Muscle layer of colon (tissue), 2 donors: ENCODE data around the gene ETV6.

ENCODE experiments used
- H3K27ac ChIP-seq: one replicate; pipeline ENCODE4 v1.7.0; 2013; ENCODE audit warnings: low read depth, mild to moderate bottlenecking, low read length, moderate library complexity
- H3K27me3 ChIP-seq, 2 donors: one replicate each; pipeline ENCODE4 v1.7.0; 2013; ENCODE audit warnings: low read length in 2 of 2, mild to moderate bottlenecking in 2 of 2; ENCODE audit not compliant: insufficient read depth in 2 of 2, control insufficient read depth in 1 of 2
- H3K36me3 ChIP-seq: one replicate; pipeline ENCODE4 v1.7.0; 2013; ENCODE audit warnings: mild to moderate bottlenecking, low read length; ENCODE audit not compliant: insufficient read depth
- H3K4me1 ChIP-seq: one replicate; pipeline ENCODE4 v1.7.0; 2013; ENCODE audit warnings: mild to moderate bottlenecking, low read length; ENCODE audit not compliant: insufficient read depth
- H3K4me3 ChIP-seq, 2 donors: one replicate each; pipeline ENCODE4 v1.7.0; 2013; ENCODE audit warnings: low read length in 2 of 2, low read depth in 1 of 2, mild to moderate bottlenecking in 1 of 2, moderate library complexity in 1 of 2
- H3K9ac ChIP-seq: one replicate; pipeline ENCODE4 v1.7.0; 2013; ENCODE audit warnings: low read length
- H3K9me3 ChIP-seq: one replicate; pipeline ENCODE4 v1.7.0; 2013; ENCODE audit warnings: mild to moderate bottlenecking, low read length
- donor health status: abdominal sarcoma.
- donor health status: Adenocarcinoma of cecum.

The ETV6 gene

GRCh38 chr12:11730299-11731041, 81.0 kb downstream of the ETV6 start:
- Histone ChIP-seq H3K36me3 (no peaks in the 10 kb centered on the region), H3K4me3 (no peak overlapping the region), H3K27me3 (no peaks in the 10 kb centered on the region), H3K4me1 (peaks cover 17% of the 10 kb centered on the region), H3K9ac (no peak overlapping the region), H3K27ac (no peak overlapping the region), H3K9me3 (no peaks in the 10 kb centered on the region)

DNA sequence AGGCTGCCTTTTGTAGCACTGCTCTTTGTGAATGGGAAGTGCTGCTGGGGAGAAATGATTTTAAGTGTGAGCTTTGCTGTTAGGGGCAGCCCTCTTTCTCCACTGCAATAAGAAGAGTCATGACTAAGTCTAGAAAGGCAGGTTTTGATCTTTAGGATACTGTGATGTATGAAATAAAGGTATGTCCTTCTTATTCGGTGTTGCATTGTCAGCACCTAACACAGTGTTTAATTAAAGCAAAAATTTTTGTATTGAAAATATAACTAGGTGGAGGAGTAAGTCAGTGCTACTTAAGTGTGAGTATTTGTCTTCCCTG, 81.5 kb downstream of the ETV6 start:
- H3K27ac ChIP-seq = no peak overlapping the region
- no peaks in the 10 kb centered on the region for H3K9me3 ChIP-seq
- H3K27me3 ChIP-seq = no peaks in the 10 kb centered on the region
- no peak overlapping the region for H3K4me3 ChIP-seq
- H3K36me3 ChIP-seq = no peaks in the 10 kb centered on the region
- H3K4me1 ChIP-seq = peaks cover 14% of the 10 kb centered on the region
- no peak overlapping the region for H3K9ac ChIP-seq

DNA sequence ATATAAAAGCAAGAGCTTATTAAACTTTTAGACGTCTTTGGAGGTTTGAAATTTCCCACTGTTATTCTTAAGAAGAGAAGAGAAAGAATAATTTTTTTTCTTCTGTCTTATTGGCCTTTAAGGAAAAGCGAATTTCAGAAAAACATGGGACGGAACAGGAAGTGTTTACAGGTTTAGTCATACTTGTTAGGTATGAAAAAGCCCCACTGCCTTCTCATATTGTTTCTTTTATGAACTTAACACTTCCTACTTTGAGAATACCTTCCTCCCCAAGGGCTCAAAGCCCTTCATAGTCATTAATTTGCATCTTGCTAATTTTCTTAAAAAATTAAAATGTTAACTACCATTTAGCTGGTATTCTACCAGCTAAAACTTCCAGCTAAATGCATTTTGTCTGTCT, 82.0 kb downstream of the ETV6 start:
- Histone ChIP-seq H3K27ac (no peak overlapping the region), H3K36me3 (no peaks in the 10 kb centered on the region), H3K4me3 (no peak overlapping the region), H3K9ac (no peak overlapping the region), H3K9me3 (no peaks in the 10 kb centered on the region), H3K4me1 (peaks cover 10% of the 10 kb centered on the region), H3K27me3 (no peaks in the 10 kb centered on the region)

- Histone ChIP-seq H3K4me3 (no peak overlapping the region), H3K27ac (no peak overlapping the region), H3K27me3 (no peaks in the 10 kb centered on the region), H3K9ac (no peak overlapping the region), H3K36me3 (no peaks in the 10 kb centered on the region), H3K9me3 (no peaks in the 10 kb centered on the region), H3K4me1 (peaks cover 5% of the 10 kb centered on the region)
These were observed 82.5 kb downstream of the ETV6 start for GRCh38 chr12:11732023-11732422.

- no peak overlapping the region for H3K27ac ChIP-seq
- no peak overlapping the region for H3K4me3 ChIP-seq
- no peaks in the 10 kb centered on the region for H3K36me3 ChIP-seq
- no peaks in the 10 kb centered on the region for H3K27me3 ChIP-seq
- no peaks in the 10 kb centered on the region for H3K4me1 ChIP-seq
- no peaks in the 10 kb centered on the region for H3K9me3 ChIP-seq
- no peak overlapping the region for H3K9ac ChIP-seq
These were observed 83.2 kb downstream of the ETV6 start for GRCh38 chr12:11732715-11733114.

DNA sequence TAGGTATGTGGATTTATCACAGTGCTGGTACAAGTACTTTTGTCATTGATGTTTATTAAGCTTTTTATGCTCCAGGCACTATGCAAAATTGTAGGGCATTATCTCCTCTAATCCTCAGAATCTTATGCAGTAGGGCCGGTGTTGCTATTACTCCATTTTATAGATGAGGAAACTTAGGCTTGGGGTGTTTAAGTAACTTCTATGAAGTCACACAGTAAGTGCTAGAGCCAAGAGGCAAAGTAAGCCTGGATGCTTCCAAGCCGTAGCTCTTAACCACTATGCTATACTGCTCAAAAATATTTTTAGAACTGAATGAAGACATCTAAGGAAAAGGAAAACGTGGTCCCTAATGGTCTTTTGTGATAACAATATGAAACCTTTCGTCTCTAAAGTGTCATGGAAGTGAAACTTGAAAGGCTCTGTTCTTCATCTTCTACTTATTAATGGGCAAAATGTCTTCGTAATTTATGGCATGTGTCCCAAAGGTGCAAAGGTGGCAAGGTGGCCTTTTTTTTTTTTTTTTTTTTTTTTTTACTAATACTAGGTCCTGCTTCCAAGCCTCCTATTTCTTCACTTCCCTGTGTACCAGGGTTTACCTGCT, 85.2 kb downstream of the ETV6 start:
- H3K27ac ChIP-seq = no peak overlapping the region
- H3K4me1 ChIP-seq = no peaks in the 10 kb centered on the region
- H3K9ac ChIP-seq = no peak overlapping the region
- no peaks in the 10 kb centered on the region for H3K9me3 ChIP-seq
- no peaks in the 10 kb centered on the region for H3K27me3 ChIP-seq
- H3K36me3 ChIP-seq = no peaks in the 10 kb centered on the region
- no peak overlapping the region for H3K4me3 ChIP-seq

GRCh38 chr12:11738450-11738849, 89.0 kb downstream of the ETV6 start:
- Histone ChIP-seq H3K9me3 (no peaks in the 10 kb centered on the region), H3K27ac (no peak overlapping the region), H3K36me3 (no peaks in the 10 kb centered on the region), H3K27me3 (no peaks in the 10 kb centered on the region), H3K9ac (no peak overlapping the region), H3K4me3 (no peak overlapping the region), H3K4me1 (peaks cover 13% of the 10 kb centered on the region)

GRCh38 chr12:11739980-11740577, 90.6 kb downstream of the ETV6 start:
- H3K4me1 ChIP-seq = peaks cover 26% of the 10 kb centered on the region
- no peak overlapping the region for H3K4me3 ChIP-seq
- H3K9me3 ChIP-seq = no peaks in the 10 kb centered on the region

GRCh38 chr12:11741434-11742092, 92.1 kb downstream of the ETV6 start:
- H3K27ac ChIP-seq = no peak overlapping the region
- no peaks in the 10 kb centered on the region for H3K9me3 ChIP-seq
- H3K4me1 ChIP-seq = peaks cover 41% of the 10 kb centered on the region
- H3K27me3 ChIP-seq = no peaks in the 10 kb centered on the region
- no peaks in the 10 kb centered on the region for H3K36me3 ChIP-seq
- no peak overlapping the region for H3K4me3 ChIP-seq
- no peak overlapping the region for H3K9ac ChIP-seq

More at GRCh38 chr12:11739980-11740577, 90.6 kb downstream of the ETV6 start:
- Histone ChIP-seq H3K9ac (no peak overlapping the region), H3K27ac (no peak overlapping the region), H3K36me3 (no peaks in the 10 kb centered on the region), H3K27me3 (no peaks in the 10 kb centered on the region)

- no peak overlapping the region for H3K4me3 ChIP-seq
- no peaks in the 10 kb centered on the region for H3K9me3 ChIP-seq
- no peak overlapping the region for H3K9ac ChIP-seq
- H3K27ac ChIP-seq = peak overlapping the region; percentile 55
- no peaks in the 10 kb centered on the region for H3K27me3 ChIP-seq
- H3K36me3 ChIP-seq = no peaks in the 10 kb centered on the region
- peaks cover 48% of the 10 kb centered on the region for H3K4me1 ChIP-seq
These were observed 94.2 kb downstream of the ETV6 start for GRCh38 chr12:11743423-11744409.

GRCh38 chr12:11744410-11744801, 94.9 kb downstream of the ETV6 start:
- peaks cover 51% of the 10 kb centered on the region for H3K4me1 ChIP-seq
- H3K9ac ChIP-seq = no peak overlapping the region
- H3K27me3 ChIP-seq = no peaks in the 10 kb centered on the region
- H3K4me3 ChIP-seq = no peak overlapping the region
- no peaks in the 10 kb centered on the region for H3K9me3 ChIP-seq
- no peak overlapping the region for H3K27ac ChIP-seq
- H3K36me3 ChIP-seq = no peaks in the 10 kb centered on the region
